Sciatic nerve (tissue), 2 donors: ENCODE measurements around the gene NAP1L4. TPM values are rescaled to one million over a fixed set of nuclear protein-coding genes. Genes with fewer than 3 reads are reported as not detected.
"Not testable (repeated sequence)": the region's sequence is repeated elsewhere in the genome, so short reads cannot be mapped to it uniquely, and the experiment has no call there.

ENCODE experiments used
- ATAC-seq: fragments of 200-7000 bp; cut with Tn5 transposase; one replicate; pipeline ENCODE4 v1.9.1; 2020; ENCODE audit warnings: mild to moderate bottlenecking, moderate library complexity
- DNase-seq: peaks from one replicate; pipeline ENCODE4 v3.0.0-alpha.2; 2020; ENCODE audit warnings: low spot score
- intact Hi-C: fragments of 100-400 bp; cut with DNase I; formaldehyde crosslinking; loops from one replicate; pipeline ENCODE4 v1.14.2; 2022
- total RNA-seq: library from RNA; stranded (reverse); fragmentation: NEBNext Ultra II Directional; extraction: Animal tissue kit (Norgen Biotek cat#: 25700); gene quantifications from one replicate; pipeline ENCODE4 v1.2.1, GENCODE V29; 2021
- donor health status: DM: no; HTN: no; CAD: no.
- donor health status: DM: no; HTN: no; CAD: no.

The NAP1L4 gene
- total RNA-seq, 1 donor from 2014 or later: 173 TPM

DNA sequence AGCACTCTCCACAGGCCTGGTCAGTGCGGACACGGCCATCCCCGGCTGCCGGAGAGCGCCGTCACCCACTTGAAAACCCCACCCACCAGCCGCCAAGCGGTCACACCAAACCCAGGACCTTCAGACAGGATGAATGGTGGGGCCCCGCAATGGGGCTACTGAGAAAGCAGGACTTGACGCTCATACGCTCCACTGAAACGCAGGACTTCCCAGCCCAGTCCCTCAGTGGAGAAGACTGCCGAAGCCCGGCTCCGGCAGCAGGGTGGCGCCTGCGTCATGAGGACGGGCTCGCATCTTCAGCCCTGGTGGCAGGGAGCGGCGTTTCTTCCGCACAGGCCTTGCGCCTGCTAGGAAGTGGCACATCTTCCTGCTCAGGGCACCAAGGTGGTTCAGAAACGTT lies 47.6 kb downstream of the NAP1L4 start:
- no peak for ATAC-seq
- intact Hi-C loops: no loop called here

DNA sequence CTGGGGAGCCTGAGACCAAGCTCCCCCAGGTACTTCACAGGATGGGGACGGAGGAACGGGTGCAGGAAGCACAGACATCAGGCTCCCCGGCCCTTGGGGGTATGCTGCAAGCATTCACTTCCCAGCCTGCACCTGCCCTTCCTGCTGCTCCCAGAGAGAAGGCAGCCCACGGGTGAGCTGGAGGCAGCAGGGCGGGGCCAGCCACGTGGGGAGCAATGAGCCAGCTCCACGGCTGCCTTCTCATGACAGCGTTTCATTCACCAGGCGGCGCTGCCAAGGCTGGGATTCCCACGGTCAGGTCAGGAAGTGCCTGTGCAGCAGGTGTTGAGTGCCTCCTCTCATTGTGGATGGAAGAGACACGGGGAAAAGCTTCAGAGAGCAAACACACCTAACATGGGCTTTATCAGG lies 48.4 kb downstream of the NAP1L4 start:
- intact Hi-C loops: no loop called here
- DNase-seq: peak; percentile 66
- no peak for ATAC-seq

More for the DNA sequence above, 47.6 kb downstream of the NAP1L4 start:
- DNase-seq: no peak

DNA sequence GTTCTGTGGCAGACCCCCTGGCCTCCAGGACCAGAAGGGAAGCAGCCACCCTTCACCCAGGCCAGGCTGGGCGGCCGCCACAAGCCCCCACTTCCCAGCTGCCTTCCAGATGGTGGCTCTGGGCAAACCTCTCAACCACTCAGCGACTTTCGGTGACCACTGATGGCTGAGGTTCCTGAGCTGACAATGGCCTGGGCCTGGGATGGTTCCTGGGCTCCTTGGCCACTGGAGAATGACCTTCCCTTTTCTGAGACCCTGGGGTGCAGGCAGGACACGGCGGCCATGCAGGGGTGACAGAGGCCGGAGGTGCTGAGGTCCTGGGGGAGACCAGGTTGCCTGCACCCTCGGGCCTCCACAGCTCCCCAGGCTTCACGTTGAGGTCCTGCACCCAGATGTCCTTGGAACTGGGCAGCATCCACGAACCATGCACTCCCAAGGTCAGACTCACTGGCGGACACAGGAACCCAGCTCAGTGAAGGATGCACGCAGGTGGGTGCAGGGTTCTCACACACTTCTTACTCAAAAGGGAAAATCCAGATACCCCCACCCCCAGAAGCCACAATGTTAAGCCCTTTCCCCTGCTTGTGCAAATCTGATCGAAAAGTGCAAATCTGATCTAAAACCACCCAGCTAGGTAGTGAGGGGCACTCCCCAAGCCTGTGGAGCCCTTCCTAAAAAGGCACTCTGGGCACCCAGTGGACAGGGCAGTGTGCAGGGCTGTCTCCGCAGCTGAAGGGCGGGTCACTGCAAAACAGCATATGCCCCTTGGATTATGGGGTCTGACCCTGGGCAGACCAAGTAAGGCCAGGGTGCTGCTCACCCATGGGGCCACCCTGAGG lies 49.0 kb downstream of the NAP1L4 start:
- intact Hi-C loops: no loop called here

DNA sequence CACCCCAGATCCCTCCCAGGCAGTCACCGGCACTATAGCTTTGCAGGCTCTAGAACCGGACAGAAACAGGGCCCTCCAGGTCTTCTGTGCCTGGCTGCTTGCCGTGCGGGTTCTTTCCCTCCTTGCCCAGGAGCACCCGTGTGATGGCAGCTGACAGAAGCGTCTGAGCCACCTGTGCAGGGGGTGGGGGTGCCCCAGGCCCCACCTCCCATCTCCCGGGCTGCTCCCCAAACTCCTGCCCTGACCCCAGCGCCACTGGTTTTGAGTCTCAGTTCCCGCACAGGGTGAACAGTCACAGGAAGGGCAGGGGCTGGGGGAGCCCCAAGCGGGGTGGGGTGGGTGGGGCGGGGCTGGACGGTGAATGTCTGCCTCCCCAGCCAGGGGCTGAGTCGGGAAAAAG lies 49.7 kb downstream of the NAP1L4 start:
- no peak for ATAC-seq
- intact Hi-C loops: no loop called here
- peak; percentile 49 for DNase-seq

More for the DNA sequence above, 49.0 kb downstream of the NAP1L4 start:
- peak; percentile 51 for DNase-seq
- ATAC-seq: no peak

DNA sequence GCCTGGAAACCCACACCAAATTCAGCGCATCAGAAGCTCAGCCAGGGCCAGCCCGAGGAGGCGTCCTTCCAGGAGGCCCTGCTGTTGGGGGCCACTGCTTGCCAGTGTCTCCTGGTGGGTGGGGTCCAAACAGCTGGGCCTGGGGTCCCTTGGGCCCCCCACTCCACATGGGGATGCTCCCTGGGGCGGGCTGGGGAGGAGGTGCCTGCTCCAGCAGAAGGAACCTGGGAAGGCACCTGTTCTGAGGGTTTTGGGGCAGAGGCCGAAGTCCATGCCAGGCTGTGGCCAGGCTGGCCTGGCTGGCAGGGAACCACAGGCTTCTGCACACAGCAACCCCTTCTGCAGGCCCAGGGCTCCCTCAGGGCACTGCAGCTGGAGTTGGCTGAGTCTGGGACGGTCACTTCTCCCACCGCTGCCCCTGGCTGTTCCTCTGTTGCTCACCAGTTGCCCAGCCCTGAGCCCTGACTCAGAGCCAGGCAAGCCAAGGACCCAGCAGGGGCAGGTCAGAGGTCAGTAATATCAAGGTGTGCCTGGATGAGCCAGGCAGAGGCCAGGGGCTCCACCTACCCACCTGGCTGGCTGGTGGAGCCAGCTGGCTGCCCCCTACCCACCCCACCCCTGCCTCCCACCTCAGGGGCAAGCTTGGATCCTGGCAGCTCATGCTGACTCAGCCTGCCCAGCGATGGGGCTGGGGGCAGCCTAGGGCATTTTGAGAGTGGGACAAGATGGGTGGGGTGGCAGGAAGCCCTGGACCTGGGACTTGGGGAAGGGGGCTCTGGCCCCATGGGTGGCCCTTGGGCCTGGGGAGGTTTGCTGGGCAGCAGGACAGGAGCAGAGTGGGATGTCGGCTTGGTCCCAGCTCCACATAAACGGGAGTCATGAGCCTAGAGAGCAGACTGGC lies 51.0 kb downstream of the NAP1L4 start:
- ATAC-seq (no peak), DNase-seq (peak; percentile 57)
- intact Hi-C loops: no loop called here

DNA sequence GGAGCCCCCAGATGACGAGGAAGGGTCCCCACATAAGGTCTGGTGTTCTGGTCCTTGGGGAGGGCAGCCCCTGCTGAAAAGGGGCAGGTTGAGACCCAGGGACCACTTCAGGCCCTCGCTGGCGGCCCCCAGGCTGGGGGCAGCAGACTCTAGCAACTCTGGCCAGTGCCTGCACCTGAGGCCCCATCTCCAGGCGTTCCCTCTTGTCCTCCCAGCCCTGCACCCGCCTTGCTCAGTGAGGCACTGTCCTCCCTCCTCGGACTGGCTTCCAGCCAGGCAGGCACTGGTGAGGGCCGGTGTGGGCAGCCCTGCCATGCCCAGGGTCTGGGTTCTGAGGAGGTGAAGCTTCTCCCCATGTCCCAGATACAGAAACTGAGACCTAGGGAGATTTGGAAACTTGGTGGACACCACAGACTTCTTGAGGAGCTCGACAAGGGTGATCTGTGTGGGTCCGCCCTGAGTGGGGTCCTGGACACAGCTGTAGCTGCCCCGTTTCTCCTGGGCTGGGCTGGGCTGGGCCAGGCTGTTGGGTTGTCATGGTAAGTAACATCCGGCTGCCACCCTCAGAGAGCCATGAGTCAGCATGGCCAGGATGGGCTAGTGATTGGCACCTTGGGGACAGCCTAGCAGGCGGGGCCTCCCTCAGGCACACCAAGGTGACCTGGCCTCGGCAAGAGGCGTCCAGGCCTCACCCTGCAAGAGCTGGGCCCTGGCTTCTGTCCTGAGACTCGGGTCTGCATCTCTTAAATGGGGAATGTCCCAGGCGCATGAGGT lies 51.8 kb downstream of the NAP1L4 start:
- intact Hi-C loops: no loop called here
- ATAC-seq (peak; percentile 18), DNase-seq (peak; percentile 58)

DNA sequence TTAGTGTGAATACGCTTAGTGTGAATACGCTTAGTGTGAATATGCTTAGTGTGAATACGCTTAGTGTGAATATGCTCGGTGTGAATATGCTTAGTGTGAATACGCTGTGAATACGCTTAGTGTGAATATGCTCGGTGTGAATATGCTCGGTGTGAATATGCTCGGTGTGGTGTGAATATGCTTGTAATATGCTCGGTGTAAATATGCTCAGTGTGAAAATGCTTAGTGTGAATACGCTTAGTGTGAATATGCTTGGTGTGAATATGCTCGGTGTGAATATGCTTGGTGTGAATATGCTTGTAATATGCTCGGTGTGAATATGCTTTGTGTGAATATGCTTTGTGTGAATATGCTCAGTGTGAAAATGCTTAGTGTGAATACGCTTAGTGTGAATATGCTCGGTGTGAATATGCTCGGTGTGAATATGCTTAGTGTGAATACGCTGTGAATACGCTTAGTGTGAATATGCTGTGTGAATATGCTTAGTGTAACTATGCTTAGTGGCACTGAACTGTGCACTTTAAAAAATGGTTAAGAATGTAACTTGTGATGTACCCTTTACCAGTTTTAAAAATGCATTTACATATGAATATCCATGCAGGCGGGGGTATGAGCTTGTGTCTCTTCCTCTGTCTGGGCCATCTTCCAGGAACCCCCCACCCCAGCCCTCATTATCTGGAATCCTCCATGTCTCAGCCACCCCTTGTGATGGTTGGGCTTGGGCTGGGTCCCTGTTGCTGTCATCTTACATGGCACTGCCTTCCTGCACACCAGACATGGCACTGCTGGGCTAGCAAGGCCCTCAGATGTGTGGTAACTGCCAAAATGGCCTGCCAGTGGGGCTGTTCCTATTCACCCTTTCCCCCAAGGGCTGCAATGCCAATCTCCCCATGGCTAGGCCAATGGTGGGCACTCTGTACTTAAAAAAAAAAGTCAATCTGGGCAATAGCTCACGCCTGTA lies 53.4 kb downstream of the NAP1L4 start:
- intact Hi-C loops, ATAC-seq: not testable (repeated sequence)
- peak; percentile 50 for DNase-seq

DNA sequence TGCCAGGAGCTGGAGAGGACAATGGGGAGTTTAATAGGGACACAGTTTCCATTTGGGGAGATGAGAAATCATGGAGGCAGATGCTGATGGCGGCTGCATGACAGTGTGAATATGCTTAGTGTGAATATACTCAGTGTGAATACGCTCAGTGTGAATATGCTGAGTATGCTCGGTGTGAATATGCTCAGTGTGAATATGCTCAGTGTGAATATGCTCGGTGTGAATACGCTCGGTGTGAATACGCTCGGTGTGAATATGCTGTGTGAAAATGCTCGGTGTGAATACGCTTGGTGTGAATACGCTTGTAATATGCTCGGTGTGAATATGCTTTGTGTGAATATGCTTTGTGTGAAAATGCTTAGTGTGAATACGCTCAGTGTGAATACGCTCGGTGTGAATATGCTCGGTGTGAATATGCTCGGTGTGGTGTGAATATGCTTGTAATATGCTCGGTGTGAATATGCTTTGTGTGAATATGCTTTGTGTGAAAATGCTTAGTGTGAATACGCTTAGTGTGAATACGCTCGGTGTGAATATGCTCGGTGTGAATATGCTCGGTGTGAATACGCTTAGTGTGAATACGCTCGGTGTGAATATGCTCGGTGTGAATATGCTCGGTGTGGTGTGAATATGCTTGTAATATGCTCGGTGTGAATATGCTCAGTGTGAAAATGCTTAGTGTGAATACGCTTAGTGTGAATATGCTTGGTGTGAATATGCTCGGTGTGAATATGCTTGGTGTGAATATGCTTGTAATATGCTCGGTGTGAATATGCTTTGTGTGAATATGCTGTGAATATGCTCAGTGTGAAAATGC lies 54.3 kb downstream of the NAP1L4 start:
- DNase-seq, intact Hi-C loops, ATAC-seq: not testable (repeated sequence)

DNA sequence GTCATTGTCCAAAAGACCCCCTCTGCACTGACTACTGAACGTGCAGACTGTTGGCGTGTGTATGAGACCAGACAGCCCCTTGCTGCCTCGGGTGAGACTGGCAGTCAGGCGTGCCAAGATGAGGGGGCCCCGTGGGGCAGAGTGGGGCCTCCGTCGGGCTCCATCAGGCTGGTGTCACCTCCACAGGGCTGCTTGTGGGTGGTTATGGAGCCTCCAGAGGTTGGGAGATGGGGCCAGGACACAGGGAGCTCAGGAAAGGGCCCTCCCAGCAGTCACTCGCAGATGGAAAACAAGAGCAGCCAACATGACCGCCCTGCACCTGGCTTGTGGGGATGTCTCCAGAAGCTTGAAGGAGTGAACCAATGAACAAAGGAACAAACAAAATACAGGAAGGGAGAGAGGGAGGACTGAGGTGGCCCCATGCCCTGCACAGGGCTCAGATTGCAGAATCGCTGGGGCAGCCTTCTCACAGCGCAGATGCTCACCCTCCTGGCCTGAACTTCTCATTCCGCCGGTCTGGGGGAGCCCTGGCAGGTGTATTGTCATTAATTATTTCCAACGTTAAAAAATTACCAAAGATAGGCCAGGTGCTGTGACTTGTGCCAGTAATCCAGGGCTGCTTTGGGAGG lies 57.4 kb downstream of the NAP1L4 start:
- DNase-seq (peak; percentile 50), ATAC-seq (no peak)
- intact Hi-C loops: no loop called here

DNA sequence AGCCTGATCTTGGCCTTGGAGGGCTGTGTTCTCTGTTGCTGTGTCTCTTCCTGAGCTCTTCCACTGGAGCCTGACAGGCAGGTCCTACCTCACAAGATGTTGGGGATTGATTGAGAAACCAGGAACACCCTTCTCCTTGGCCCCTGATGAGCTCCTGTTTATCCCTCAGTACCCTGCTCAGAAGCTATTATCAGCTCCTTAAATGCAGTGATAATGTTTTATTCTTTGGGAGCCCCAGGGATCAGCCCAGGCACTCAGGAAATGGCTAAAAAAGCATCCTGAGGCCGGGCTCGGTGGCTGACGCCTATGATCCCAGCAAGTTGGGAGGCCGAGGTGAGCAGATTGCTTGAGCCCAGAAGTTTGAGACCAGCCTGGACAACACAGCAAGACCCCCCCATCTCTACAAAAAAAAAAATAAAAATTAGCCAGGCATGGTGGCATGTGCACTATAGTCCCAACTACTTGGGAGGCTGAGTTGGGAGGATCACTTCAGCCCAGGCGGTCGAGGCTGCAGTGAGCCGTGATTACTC lies 58.0 kb downstream of the NAP1L4 start:
- intact Hi-C loops: no loop called here
- no peak for DNase-seq
- ATAC-seq: no peak

DNA sequence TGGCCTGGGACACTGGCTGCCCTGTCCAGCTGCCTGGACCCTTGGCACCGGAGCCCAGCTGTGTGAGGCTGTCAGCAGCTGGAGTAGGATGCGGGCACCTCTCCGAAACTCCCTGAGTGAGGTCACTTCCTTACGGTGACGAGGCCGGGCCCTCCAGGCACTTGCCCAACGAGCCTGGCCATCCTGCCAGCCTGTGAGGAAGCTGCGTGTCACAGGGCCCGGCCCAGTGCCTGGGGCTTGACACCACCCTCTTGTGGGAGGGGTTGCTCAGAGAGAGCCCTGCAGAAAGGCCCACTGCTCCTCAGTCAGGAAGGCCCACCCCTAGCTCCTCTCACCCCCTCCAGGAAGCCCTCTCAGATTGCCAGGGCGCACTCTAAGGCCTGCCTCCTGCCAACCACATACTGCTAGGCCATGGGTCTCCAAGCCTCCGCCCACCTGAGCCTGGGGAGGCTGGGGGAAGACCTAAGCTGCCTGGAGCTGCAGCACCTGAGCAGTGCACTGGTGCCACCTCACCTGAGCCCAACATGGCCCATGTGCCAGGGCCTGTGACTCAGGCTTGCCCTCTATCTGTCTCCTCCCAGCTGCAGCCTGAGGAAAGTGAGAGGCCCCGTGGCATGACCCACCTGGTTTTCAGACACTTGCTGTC lies 58.6 kb downstream of the NAP1L4 start:
- peak; percentile 74 for DNase-seq
- peak; percentile 57 for ATAC-seq
- intact Hi-C loops: no loop called here

DNA sequence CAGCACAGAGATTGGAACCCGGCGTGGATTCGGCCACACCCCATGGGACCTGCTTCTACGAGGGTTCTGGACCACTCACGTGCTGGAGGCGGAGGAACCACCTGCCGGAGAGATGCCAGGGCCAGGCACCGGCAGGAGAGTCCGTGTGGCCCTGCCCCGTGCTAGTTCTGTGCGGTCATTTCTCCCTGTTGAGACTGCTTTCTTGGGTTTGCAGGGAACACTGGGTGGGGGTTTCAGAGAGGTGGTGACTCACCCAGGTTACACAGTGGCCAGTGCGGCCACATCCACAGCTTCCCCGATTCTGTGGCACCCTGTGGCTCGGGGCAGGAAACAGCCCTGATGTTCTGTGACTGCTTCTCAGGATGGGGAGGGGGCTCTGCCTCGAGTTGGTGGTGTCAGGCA lies 59.3 kb downstream of the NAP1L4 start:
- DNase-seq (peak; percentile 53), ATAC-seq (no peak)
- intact Hi-C loops: no loop called here

DNA sequence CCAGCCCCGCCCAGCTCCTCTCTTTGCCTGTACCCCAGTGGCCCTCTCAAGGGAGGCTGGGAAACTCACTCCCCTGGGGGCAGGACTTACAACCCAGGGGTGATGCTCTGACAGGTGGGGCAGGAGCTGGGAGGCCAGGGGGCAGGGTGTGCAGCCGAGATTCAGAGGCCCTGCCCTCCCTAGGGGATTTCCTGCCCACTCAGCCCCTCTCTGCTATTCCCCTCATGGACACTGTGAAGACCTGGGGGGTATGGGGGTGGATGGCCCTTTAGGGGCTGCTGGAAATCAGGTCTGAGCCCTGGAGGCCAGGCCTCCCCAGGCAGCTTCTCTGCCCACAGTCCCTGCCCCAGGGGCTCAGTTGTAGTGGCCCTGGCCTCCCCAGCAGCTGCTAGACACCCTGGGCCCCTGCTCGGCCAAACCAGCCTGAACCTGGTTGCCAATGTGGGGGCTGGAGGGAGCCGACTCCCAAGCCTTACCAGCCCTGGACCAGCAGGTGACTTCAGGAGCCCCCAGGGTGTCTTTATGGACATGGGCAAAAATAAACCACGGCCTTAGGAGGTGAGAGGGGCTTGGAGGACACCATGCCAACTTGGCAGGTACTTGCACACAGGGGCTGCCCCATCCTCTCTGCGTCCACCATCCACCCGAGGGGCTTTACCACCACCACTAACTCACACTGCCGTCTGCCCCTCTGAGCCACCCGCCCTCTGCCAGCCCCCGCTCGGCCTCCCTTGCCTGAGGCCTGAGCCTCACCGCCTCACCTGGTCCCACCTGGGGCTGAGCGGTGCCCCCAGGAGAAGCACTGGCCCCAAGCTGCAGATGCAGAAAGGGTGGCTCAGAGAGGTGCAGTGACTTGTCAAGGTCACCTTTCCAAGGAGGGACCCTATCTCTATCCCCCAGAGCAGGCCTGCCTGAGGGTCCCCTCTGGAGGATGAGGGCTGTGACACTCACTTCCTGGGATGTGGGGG lies 60.1 kb downstream of the NAP1L4 start:
- intact Hi-C loops: no loop called here
- ATAC-seq (no peak), DNase-seq (no peak)

DNA sequence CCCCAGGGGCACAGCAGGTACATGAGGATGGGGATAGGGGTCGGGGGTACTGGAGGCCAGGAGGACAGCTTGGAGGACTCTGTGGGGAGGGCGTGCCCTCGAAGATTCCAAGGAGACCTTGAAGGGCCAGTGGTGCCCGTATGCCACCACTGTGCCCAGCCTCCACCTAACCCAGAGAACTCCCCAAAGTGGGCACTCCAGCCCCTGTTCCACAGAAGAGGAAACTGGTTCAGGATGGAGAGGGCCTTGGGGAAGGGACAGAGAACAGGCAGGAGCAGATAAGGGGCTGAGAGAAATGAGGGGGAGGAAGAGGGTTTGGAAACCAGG lies 60.7 kb downstream of the NAP1L4 start:
- no peak for DNase-seq
- intact Hi-C loops: no loop called here
- no peak for ATAC-seq

DNA sequence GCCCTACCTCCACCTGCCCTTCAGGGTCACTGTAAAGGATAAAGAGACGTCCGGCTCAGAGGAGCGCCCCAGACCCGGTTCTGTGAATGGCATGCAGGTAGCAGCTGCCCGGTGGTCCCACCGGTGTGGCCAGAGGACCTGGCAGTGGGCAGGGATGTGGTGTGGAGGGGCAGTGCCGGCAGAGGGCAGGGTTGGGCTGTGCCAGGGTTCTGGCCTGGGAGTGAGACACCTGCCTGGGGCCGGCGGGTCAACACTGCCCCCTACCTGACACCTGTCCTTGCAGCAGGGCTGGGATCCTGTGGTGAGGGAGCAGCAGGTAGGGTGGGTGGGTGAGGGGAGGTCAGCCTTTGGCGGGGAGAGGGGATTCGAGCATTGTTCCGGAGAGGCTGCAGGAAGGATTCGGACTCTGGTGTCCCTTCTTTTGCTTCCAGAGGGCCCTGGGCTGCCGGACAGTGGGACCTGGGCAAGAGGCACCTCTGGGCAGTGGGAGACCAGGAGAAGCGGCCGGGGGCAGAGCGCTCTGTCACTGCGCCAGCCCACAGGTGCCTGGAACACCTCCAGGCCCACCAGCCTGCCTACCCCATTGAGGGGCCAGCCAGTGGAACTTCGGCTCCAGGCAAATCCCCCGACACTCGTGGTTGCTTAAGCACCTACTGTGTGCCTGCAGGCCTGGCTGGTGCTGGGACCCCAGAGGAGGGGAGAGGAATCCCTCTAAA lies 61.3 kb downstream of the NAP1L4 start:
- DNase-seq: peak; percentile 79
- intact Hi-C loops: no loop called here

More for the DNA sequence above, 61.3 kb downstream of the NAP1L4 start:
- ATAC-seq: peak; percentile 39
